C4-2B (cell line): Measurements from ENCODE around the gene CEACAM6.

Experiments
- CTCF ChIP-seq: fragments of 450-650 bp; conservative IDR thresholded peaks from 2 replicates; pipeline ENCODE4 v1.5.1; 2017; ENCODE audit warnings: mild to moderate bottlenecking
- ZFX ChIP-seq: fragments of 450-650 bp; IDR thresholded peaks from 2 replicates; pipeline ENCODE4 v1.6.1; 2017

- TF ChIP-seq CTCF (no peak), ZFX (no peak)
These were observed 46.8 kb upstream of the CEACAM6 start, which contains the start of gene CEACAM5 for GRCh38 chr19:41708481-41708880.
